Activated CD4-positive, alpha-beta T cell treated with anti-CD3 and anti-CD28 coated beads for 1 hour (primary cell): ENCODE data around the gene NDUFS3.
"Not testable (repeated sequence)": the region's sequence is repeated elsewhere in the genome, so short reads cannot be mapped to it uniquely, and the experiment has no call there.

Source experiments
- DNase-seq: peaks from one replicate; pipeline ENCODE4 v3.0.0-alpha.2; 2020

The NDUFS3 gene

DNA sequence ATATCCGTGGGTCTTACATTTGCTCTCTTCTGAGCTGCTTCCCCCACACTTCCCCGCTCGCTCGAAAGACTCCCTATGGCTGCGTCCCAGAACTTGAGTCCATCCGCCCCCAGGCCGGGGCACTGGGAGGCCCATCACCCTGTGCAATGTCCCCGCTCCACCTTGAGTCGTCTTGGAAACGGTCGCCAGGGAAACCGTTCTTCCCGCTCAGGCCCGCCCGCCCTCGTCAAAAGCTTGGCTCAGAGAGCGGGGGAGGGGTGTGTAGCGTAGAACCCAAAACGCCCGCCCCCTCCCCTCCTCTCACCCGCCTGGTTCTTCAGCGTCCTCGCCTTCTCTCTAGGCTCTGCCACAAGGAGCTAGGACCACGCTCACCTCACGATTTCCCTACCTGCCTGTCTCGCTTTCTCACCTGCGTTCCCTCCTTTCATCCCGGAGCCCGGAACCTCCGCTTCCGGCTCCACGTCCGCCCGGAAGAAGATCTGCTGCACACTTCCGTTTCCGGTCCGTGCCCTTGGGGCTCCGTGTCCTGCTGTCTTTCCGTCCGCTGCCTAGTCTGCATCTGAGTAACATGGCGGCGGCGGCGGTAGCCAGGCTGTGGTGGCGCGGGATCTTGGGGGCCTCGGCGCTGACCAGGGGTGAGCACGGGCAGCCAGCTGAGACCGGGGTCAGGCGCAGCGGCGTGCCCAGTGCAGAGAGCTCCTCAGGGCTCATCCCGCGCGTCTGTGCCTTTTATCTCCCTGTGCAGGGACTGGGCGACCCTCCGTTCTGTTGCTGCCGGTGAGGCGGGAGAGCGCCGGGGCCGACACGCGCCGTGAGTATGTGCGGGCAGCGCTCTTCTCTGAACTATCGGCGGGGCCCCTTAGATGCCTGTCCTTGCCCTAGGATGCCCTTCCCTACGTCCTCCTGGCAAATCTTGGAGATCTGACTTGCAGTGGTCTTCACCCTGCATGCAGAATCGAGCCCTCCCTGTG is at the start of gene NDUFS3, which contains the start of gene KBTBD4:
Gene NDUFS3, plus strand, starts transcription at position 551 of the 971 bp plus-strand sequence. Its CDS starts 18 bp downstream, at position 569.
Gene KBTBD4, minus strand, starts transcription at position 447 of the 971 bp plus-strand sequence. Its CDS starts 19 bp downstream, at position 428.
- DNase-seq = peak; percentile 84

DNA sequence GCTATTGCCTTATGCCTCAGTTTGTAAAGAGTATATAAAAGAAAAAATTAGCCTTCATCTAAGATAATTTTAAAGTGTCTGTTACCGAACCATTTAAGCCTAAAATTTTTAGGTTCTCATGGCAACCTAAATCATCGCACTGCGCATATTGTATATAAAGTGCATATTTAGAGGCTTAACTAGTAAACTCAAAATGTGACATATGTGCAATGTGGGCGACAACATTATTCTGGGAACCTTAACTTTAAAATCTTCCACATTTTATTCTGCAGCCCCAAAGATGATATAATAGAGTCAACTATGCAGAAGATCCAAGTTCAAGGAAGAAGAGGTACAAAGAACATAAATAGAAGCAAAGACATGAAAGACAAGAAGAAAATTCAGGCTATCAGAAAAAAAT is 48.9 kb upstream of the NDUFS3 start:
- DNase-seq = no peak

DNA sequence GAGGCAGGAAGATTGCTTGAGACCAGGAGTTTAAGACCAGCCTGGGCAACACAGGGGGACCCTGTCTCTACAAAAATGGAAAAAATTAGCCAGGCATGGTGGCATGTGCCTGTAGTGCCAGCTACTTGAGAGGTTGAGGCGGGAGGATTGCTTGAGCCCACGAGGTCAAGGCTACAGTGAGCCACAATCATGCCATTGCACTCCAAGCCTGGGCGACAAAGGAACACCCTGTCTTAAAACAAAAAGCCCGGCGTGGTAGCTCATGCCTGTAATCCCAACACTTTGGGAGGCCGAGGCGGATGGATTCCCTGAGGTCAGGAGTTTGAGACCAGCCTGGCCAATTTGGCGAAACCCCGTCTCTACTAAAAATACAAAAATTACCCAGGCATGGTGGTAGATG is 48.2 kb upstream of the NDUFS3 start:
- not testable (repeated sequence) for DNase-seq

GRCh38 chr11:47531666-47532065 is 47.2 kb upstream of the NDUFS3 start:
- DNase-seq = no peak

GRCh38 chr11:47532597-47533213 is 46.2 kb upstream of the NDUFS3 start:
- no peak for DNase-seq

DNA sequence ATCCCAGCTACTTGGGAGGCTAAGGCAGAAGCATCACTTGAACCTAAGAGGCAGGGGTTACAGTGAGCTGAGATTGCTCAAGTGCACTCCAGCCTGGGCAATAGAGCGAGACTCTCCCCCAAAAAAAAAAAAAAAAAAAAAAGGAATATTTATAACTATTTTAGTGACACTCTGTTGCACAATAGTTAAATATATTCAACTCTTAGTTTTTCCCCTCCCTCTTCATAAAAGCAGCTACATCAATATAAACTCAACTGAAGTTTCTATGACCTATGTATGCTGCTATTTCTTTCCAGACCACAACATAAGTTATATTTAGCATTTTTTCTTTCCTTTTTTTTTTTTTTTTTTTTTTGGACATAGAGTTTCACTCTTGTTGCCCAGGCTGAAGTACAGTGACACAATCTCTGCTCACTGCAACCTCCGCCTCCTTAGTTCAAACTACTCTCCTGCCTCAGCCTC is 45.2 kb upstream of the NDUFS3 start:
- DNase-seq = no peak

GRCh38 chr11:47534704-47535251 is 44.1 kb upstream of the NDUFS3 start:
- DNase-seq = no peak

DNA sequence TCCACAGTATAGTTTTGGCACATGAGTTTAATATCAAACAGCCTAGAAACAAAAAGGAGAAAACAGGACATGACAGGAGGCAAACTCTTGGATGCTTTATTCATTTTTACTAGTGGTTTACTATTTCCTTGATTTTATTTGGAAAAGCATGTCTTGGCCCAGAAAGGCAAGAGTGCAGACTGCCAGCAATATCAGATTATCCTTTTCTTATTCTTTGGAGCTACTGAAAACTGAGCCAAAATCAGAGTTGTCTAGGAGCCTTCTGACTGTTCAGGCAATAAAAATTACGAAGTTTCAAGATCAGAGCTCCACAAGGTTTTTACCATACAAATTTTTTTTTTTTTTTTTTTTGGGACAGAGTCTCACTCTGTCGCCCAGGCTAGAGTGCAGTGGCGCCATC is 42.0 kb upstream of the NDUFS3 start:
- no peak for DNase-seq

- DNase-seq = no peak
Measured at GRCh38 chr11:47538741-47539565, 39.9 kb upstream of the NDUFS3 start.

GRCh38 chr11:47539681-47540039 is 39.2 kb upstream of the NDUFS3 start:
- DNase-seq = no peak

DNA sequence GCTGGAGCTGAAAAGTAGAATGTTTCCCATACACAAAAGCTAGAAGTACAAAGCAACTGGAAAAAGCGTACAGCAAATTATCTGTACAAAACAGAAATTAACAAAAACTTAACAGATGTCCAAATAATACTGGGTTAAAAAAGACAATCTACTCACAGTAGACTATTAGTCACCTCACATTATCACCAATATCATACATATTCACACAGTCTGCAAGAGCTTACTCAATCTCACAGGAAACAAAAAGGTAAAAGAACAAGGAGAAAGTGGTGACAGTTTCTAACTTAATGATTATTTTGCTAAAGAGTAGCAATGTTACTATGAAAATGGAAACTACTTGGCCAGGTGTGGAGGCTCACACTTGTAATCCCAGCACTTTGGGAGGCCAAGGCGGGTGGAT is 37.8 kb upstream of the NDUFS3 start:
- no peak for DNase-seq

DNA sequence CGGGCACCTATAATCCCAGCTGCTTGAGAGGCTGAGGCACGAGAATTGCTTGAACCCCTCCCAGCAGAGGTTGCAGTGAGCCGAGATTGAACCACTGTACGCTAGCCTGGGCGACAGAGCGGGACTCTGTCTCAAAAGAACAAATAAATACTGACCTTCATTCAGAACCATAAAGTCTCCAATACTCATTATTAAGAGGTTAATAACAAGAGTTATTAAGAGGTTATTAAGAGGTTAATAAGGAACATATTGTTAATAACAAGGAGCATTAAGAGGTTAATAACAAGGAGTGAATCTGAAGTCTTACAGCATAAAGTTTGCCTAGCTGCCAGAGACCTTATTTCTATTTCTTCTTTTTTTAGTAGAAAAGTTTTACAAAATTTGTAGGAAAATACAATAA is 33.6 kb upstream of the NDUFS3 start:
- no peak for DNase-seq

GRCh38 chr11:47546274-47546673 is 32.6 kb upstream of the NDUFS3 start:
- not testable (repeated sequence) for DNase-seq

- DNase-seq = no peak
Measured at GRCh38 chr11:47550288-47551047, 28.4 kb upstream of the NDUFS3 start.

GRCh38 chr11:47551086-47551485 is 27.8 kb upstream of the NDUFS3 start:
- no peak for DNase-seq

DNA sequence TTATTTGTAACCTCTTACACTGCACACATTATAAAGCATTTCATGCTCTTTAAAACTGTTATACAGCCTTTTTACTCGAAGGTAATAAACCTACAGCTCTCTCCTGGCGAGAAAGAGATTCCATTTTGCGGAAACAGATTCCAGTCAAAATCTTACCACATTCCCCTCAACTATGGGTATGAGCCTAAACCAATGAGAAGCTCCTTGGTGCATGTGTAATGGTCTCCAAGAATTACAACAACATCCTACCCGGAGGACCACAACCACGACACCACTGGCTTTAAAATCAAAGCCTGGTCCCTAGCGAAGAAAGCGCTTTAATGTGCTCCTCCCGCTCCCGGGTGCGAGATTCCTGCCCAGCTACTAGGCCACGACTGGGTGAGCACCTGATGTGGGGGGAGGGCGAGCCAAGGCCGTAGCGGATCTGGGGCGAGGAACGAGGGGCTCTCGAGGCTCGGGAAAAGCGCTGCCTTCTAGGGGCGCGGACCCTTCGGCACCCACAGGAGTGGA is 26.8 kb upstream of the NDUFS3 start:
- no peak for DNase-seq

- DNase-seq = peak; percentile 86
Measured at GRCh38 chr11:47552566-47553405, 26.1 kb upstream of the NDUFS3 start, which contains the start of gene CELF1. TSS of gene CELF1 (minus strand) at chr11:47553132. CDS start at chr11:47499523, 53,609 bp downstream.

- no peak for DNase-seq
Measured at GRCh38 chr11:47553406-47553743, 25.5 kb upstream of the NDUFS3 start.

- not testable (repeated sequence) for DNase-seq
Measured at GRCh38 chr11:47557004-47557403, 21.9 kb upstream of the NDUFS3 start.

GRCh38 chr11:47558695-47559094 is 20.2 kb upstream of the NDUFS3 start:
- no peak for DNase-seq

DNA sequence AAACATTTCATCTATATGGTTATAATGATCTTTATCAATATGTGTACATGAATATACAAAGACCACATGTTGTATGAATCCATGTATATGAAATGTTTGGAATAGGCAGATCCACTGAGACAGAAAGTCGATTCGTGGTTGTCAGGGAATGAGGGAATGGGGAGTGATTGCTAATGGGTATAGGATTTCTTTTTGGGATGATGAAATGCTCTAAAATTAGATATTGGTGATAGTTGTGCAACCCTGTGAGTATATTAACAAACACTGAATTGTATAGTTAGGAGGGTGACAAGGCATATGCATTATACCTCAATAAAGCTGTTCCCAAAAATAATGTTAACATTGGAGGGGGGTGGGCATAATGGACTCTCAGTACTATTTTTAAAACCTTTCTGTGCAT is 18.4 kb upstream of the NDUFS3 start:
- DNase-seq = no peak
